DMS 273 (cell line): ENCODE results near the gene LMAN2L.
A peak's percentile ranks its signal among the peaks of the same experiment; 100 is the strongest.

Experiments
- DNase-seq: peaks from one replicate; lab custom pipeline; 2025; ENCODE audit not compliant: unreplicated experiment; lab: John Stamatoyannopoulos, UW

Gene LMAN2L

DNA sequence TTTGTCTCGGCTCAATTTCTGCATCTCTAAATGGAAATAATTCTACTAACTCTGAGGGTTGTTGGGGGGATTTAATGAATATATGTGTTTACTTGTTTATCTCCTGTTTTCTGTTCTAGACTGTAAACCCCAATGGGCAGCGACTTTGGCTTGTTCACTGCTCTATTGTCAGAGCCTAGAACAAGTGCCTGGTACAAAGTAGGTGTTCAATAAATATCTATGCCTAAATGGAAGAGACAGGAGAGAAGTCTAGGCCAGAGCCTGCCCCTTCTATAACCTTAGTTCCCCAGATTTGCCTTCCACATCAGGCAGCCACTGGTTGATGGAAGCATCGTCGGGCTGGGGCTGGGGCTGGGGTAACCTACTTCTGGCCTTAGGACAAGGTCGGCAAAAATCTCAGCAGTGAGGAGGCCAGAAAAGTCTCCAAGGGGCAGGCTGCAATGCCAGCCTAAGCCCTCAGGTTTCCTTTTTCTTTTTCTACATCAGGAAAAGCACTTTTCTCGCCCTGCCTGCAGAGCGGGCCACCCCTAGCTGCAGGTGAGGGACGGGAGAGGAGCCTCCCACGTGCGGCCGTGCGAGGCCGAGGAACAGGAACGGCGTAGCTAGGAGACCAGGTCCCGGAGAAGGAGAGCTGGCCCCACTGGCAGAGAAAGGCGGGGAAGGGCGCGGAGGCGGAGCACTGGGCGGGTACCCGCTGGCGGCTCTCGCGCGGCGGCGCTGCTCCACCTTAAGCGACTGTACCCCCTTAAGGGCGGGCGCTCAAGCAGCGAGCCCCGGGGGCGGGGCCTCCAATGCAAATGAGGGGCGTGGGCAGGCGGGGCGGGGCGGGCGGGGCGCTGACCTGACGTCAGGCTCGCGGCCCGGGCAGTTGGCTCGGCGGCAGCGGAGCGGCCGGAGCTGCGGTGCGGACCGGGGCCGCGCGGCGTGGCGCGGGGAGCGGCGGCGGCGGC, 20.4 kb upstream of the LMAN2L start, which contains the start of gene CNNM4:
CNNM4 (plus strand) TSS at position 867 of the 950 bp plus-strand sequence. CDS start 98 bp downstream, outside the sequence.
- peak; percentile 96 for DNase-seq

DNA sequence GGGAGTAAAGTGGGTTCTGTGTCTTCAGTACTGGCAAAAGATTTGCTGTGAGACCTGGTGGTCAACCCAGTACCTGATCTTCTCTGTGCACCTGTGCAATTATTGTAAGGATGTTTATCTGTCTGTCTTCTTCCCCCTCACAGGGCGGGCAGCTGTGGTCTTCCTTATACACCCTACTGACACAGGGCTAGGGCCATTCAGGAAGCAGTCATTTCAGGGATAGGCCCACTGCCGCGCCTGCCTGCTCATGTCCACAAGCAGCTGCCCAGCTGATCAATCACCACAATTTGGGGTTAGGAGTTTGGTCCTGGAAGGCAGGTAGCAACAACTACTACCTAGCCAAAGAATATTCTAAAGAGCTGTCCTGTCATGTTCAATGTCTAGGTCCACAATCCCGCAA, 19.7 kb upstream of the LMAN2L start:
- no peak for DNase-seq

DNA sequence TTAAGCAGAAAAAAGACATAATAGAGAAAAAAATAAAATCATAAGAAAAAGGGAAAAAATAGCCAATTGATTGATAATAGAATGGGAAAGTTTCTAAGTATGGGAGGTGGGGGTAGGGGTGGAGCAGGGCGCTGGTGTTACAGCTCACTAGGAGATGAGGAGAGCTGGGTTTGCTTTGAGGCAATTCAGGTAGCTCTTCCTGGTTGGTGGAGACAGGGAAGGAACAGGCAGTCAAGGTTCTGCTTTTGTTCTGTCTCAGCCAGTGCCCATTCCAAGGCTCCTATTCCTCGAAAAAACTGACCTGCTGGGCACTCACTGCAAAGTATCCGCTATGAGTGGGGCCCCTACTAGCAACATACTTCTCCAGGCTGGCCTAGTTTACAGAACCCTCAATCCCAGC, 19.1 kb upstream of the LMAN2L start:
- no peak for DNase-seq

DNA sequence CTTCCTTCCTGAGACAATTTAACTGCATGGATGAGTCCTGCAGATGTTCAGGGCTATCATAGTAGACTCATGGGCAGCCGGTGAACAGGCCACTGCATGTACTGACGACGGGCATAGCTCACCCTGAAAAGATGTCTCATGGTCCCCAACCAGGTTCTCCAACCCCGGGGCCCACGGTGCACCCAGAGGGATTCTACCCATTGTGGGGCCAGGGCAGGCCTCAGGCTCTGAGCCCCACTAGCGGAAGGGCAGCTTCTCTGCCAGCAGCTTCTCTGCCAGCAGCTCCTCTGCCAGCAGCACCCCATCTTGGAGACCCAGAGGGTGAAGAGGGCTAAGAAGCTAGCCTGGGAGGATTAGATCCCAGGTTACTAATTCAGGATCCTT, 17.6 kb upstream of the LMAN2L start:
- DNase-seq: no peak

DNA sequence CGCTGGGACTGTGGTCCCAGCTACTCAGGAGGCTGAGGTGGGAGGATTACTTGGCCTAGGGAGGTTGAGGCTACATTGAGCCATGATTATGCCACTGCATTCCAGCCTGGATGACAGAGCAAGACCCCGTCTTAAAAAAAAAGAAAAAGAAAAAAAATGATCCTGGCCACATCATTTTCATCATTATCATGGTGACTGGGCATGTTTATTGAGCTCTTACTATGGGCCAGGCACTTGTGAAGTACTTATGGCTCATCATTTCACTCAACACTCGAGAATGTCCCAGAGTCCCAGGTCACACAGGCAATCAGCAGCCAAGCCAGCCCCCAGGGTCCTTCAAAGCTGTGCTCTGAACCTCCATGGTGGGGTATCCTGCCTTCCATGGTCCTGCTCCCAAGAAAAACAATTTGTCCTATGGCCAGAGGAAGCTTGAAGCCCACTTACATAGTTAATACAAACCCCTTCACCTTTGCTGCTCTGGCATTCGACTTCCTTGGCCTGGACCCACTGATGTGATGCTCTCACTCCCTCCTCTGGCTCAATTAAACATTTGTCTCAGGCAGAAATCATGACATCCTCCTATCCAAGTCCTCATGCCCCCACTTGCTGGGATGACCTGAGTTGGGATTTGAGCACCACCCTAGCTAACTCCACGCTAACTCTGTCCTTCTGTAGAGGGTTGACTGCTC, 17.1 kb upstream of the LMAN2L start:
- no peak for DNase-seq

DNA sequence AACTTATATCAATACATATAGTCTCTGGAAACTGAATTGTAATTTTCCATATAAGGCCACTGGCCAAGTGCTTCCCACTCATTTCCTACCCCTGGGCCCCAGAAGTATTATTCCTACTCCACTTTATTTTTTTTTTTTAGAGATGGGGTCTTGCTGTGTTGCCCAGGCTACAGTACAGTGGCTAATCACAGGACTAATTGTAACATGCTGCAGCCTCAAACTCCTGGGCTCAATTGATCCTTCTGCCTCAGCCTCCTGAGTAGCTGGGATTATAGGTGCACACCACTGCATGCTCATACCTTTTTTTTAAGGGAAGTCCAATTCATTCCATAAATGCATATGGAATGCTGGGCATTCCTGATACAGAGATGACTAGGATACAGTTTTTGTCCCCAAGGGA, 14.5 kb upstream of the LMAN2L start:
- DNase-seq: no peak

DNA sequence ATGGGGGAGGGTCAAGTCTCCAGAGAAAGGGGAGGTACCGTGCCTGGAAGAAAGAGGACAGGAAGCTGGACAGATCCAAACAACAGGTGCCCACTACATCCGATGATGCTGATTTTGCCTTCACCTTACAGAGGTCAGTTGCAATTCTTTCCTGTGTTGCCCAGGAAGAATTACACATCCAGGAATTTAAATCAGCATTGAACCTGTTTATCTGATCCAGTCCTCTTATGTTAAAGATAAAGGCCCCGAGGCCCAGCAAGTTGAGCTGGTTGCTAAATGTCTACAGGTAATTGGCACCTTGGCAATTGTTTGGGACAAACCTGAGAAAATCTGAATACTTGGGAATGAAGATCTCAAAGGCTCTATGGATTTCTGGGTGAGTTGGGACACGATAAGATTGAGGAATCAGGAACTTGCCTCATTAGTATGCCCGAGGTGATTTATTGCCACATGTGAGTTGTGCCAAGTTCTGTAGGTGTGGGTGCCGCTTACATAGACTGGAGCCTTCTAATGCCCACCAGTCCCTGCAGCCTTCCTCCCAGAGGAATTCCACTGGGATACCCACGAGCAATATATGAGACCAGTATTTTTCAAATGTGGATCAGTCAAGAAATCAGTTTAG, 13.9 kb upstream of the LMAN2L start:
- no peak for DNase-seq

DNA sequence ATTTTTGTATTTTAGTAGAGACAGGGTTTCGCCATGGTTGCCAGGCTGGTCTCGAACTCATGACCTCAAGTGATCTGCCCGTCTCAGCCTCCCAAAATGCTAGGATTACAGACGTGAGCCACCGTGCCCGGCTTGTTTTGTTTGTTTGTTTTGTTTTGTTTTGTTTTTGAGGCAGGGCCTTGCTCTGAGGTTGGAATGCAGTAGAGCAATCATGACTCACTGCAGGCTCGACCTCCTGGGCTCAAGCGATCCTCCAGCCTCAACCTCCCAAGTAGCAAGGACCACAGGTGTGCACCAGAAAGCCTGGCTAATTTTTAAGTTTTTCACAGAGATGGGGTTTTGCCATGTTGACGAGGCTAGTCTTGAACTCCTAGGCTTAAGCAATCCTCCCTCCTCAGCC, 11.9 kb upstream of the LMAN2L start:
- no peak for DNase-seq

DNA sequence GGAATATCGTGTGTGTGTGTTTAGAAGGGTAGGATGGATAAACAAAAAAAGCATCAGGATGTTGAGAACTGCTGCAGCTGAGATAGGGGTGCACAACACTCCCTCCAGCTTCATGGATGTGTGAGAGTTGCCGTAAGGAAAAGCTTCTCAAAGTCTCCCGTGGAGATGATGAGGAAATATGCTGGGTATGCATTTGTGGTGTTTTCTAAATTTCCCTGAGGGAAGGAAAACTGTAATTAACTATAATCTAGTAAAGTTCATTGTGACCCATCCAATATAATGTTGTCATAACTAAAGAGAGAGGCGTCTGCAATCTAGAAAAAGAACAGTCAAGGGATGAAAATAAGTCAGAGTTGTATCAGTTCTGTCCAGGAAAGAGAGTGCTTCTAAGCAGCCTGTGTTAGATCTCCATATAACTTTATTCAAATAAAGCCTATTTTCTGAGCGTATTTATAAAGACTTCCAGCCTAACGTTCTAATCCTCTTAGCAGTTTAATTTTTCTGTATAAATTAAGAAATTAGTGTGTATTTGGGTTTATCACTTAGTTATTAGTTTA, 7.3 kb upstream of the LMAN2L start:
- no peak for DNase-seq

DNA sequence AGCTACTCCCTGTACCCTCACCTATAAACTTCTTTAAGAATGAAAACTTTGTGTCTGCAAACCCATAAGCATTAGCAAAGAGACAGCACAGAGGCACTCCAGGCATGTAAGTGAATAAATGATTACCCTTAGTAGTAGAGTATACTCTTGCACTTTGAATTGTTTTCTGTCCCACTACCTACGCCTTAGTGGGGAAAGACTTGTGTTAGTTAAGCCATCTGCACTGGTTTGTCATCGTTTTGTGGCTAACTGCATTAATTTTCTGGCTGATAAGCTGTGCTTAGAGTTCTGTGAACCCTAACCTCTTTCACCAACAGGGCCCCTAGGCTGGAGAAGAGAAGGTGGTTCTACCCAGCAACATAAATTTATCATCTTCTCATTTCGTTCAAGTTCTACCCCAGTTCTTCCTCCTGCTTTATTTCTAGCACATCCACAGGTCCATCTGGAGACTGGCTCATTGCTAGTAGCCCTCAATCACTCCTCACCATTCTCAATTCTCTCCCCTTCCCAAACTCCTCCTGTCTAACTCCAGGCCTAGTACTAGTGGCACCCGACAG, 710 bp downstream of the LMAN2L start:
- DNase-seq: no peak

DNA sequence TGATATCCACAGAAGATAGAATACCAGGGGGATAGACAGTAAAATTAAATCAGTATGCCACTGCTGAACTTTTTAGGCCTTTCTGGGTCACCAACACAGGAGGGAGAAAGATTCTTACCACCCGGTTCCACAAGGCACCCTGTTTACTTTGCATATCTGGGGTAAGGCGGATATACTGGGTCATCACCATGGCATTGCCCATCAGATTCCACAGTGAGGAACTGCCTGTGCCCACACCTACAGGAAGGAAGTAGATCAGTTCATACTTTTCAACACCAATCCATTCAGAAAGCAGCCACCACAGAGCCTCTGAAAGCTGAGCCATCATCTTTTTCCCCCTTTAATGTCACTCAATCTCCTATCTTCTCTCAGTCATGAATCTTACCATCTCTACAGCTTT, 2.0 kb downstream of the LMAN2L start:
- no peak for DNase-seq

DNA sequence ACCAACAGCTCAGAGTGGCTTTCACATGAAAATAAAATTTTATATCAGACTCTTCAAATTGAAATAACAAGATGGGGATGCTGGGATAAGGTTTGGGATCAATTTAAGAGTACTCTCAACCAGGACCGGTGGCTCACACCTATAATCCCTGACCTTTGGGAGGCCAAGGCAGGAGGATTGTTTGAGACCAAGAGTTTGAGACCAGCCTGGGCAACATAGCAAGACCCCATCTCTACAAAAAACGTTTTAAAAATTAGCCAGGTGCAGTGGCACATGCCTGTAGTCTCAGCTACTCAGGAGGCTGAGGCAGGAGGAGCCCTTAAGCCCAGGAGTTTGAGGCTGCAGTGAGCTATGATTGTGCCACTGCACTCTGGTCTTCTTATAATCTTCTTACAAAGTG, 2.6 kb downstream of the LMAN2L start:
- DNase-seq: no peak

DNA sequence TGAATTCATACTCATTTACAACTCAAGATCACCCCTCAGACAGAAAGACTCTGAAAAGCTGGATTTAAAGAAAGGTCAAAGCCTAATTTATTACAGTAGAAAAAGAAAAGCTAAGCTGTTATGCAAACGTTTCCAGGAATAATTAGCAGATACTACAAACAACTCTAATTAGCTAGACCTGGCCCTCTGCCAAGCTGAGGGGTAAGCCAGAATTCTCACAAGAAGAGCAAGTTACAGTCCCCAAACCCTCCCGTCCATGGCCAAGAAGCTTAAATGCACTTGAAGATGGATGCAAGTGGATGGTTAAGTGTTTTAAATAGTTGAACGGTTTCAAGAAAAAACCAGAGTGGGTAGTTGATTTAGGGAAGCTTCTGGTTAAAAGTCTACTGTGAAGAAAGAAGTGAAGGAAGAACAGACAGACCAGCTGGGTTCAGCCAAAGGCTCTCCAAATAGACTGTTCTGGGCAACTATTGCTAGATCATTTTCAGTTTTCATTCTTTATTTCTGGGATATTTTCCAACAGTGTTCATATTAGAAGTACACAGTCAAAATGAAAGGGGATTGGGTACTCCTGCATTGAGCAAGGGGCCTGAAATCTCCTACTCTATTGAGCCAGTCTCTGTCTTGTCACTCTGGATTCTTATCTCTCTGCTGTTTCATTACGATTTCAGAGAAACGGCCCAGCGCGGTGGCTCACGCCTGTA, 4.8 kb downstream of the LMAN2L start:
- DNase-seq: peak; percentile 27

DNA sequence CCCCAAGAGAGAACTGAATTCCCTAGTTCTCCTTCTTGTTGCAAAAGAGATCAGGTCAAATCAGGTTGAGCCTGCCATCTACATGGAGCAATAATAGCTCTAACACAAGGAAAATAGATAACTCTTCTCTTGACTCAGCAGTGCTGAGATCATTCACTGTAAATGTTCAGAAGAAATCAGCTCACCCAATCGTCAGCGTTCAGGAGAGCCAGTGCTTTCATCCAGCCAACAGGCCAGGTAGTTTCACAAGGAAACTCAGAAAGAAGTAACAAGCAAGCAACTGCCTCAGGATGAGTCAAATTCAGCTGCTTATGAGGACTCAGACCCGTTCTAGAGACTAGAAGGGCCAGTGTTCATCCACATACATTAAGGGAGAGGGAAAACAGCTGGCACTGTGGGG, 5.9 kb downstream of the LMAN2L start:
- DNase-seq: no peak

DNA sequence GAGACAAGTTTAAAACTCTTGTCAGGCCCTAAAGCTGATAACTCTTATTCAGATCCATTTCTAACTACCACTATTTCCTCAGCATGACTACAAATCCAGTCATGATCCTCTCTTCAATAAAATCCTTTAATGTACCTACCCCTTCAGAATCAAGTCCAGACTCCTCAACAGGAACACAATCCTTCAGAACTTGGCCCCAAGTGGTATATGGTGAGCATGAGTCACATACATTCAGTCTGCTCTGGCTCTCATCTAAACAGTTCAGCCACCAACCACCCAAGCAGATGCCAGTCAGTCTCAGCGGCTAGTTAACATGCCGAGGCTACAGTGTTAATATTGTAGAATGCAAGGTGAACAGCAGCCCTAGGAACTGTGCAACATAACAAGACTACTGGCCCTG, 9.7 kb downstream of the LMAN2L start:
- no peak for DNase-seq

DNA sequence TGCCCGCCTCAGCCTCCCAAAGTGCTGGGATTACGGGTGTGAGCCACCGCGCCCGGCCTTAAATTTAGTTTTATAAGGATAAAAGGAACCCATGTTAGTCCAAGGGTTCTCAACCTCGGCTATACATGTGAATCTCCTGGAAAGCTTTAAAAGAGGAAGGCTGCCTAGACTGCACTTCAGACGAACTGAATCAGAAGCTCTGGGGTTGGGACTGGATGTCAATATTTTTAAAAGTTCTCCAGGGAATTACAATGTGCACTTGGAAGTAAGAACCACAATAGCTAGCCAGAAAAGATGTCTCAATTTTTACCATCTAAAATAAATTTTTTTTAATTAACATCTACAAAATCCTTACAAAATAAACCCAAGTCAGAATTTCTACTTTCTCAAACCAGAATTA, 10.1 kb downstream of the LMAN2L start:
- no peak for DNase-seq

DNA sequence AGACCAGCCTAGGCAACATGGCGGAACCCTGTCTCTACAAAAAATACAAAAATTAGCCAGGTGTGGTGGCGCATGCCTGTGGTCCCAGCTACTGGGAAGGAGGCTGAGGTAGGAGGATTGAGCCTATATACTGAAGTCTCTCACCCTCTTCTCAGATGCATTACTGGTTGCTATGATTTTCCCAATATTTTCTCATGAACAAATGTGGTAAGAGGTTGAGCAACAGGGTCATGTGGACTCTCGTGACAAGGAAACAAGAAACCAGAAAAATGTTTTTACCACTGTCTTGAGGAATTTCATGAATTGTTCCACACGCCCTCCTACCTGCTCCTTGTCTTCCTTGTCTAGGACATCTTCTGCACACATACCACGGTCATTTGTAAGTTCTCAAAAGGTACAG, 12.4 kb downstream of the LMAN2L start:
- DNase-seq: no peak

DNA sequence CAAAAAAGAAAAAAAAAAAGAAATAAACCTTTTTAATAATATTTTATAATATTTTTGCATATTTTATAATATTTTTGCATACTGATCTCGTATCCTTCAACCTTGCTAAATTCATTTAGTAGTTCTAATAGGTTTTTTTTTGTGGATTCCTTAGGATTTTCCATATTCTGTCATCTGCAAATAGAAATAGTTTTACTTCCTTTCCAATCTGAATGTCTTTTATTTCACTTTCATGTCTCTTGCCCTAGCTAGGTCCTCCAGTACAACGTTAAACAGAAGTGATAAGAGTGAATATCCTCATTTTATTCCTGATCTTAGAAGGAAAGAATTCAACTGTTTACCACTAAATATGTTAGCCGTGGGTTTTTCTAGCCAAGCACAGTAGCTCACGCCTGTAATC, 13.7 kb downstream of the LMAN2L start:
- no peak for DNase-seq

DNA sequence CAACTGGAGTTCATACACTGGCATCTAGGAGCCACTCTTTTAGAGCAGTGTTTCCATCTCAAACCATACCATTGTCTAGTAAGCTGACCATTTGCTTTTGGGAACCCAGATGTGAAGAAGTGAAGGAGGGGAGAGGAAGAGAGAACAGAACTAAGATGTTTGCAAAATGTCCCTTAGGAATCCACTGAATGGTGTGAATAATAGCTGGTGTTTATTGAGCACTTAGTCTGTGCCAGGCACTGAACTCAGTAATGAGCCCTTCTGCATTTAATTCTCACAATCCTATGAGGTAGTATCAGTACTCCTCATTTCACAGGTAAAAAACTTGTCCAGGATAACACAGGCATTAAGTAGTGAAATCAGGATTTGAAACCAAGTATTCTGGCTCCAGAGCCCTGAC, 23.5 kb downstream of the LMAN2L start:
- no peak for DNase-seq

DNA sequence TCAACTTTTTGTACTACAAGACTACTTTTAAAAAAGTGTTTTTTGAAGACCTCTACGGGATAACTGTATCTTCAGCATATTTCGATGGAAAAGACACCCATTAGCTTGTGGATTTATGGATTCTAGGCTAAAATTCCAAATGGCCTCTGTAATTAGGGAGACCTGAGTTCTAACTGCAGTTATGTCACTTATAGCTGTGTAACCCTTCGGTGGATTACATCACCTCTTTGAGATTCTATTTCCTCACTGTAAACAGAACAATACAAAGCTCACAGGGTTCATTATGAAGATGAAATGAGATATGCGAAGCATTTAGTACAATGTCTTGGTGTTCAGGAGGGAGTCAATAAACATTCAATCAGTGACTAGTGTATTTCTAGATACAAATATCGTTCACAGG, 24.2 kb downstream of the LMAN2L start:
- DNase-seq: no peak

DNA sequence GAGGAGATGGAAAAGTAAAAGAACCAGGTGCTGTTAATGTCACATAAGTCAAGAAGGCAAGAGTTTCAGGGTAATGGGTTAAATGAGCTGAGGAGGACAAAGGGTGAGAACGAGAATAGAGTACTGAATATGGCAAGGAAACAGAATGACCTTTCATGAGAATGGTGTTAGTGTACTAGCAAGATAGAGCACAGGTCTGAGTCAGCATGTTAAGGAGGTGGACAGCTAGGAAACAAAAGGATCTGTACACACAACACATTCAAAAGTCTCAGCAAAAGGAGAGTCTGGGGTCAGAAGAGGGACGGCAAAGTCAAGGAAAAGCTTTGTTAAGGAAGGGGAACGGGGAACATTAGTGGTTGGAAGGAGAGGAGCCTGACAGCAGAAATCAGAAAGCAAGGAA, 28.9 kb downstream of the LMAN2L start:
- no peak for DNase-seq
